ENCODE results near the gene KCNG1.

The KCNG1 gene

DNA sequence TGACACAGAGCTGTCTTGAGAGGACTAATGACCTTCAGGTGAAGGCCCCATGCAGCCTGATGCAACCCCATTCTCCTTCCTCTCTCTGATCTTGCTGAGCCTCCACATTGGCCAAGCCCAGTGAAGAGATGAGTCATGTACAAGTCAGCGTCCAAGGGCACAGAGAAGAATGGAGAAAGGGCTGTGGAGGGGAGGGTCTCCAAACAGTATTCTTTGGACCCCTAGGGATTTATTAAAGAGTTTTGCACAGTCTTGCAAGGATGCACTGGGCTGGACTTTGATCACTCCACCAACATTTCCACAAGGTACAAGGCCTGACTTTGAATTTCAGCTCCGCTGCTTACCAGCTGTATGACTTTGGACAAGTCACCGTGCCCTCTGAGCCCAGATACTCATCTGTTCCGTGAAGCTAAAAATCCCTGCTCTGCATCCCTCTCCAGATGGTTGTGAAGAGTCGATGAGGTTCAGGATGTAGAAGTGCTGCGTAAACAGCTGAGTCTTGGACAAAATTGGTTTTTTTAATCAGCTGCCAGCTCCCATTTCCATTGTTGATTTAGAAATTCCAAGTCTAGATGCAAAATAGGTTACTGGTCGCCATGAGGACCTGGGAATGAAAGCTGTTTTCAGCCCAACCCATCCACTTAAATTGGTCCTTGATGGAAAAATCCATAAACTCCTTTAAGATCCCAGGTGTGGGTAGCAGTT is 14.1 kb upstream of the KCNG1 start:
- DNase-seq (ENCODE audit: low read depth, low spot score): no peak

DNA sequence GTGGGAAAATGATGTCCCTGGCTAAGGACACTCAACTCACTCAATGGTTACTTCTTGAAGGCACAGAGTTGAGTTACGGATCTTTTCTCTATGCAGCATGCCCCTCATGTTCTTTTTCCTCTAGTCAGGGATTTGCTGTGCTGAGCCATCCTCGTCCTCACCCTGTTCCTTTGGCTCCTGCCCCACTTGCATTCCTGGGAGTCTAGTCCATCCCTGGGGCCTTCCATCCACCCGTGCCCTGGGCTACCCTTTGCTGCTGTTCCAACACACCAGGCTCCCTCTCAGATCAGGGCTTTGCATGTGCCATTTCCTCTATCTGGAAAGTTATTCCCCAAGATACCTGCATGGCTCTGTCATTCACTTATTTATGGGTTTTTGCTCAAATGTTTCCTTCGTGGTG is 13.3 kb upstream of the KCNG1 start:
- no peak for DNase-seq (ENCODE audit: low read depth, low spot score)

DNA sequence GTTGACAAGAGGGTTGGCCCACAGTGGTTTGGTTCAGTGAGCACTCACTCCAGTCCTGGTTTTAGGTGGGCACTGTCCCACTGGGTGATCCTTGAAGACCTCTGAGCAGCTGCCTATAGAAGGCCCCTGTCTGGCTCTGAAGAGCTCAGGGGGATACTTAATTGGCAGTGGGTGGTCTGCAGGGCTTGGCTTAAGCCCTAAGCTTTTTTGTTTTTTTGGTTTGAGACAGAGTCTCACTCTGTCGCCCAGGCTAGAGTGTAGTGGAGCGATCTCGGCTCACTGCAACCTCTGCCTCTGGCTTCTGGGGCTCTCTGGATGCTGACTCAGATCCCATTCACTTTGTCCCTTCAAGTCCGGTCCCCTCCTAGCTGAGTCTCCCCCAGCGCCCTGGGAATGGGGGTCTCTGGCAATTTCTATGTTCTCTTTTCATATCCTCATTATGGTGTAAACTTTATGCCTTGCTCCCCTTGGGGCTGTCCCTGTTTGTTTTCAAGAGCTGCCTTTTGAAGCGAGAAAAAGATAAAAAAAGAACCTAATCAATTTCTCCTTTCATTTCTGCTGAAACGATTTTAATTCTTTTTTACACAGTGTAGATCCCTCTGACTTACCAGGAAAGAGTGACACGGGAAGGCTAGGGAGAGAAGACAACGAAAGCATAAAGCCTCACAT is 12.2 kb upstream of the KCNG1 start:
- DNase-seq (ENCODE audit: low read depth, low spot score): no peak

DNA sequence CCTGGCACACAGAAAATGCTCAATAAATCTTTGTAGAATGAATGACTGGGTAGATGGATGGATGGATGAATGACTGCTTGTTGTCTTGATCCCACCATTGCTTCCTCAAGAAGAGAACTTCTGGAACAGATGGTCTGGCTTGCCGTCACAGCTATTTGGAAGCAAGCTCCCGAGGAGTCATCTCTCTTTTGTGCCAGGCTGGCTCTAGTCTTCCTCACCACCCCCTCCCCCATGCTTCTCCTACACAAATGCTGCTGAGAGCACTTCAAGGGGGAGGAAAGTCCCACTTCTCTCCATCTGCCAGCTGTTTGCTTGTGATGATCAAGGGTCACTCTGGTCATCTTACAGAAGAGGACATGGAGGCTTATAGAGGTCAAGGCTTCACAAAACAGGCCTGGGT is 11.6 kb upstream of the KCNG1 start:
- DNase-seq (ENCODE audit: low read depth, low spot score): no peak

DNA sequence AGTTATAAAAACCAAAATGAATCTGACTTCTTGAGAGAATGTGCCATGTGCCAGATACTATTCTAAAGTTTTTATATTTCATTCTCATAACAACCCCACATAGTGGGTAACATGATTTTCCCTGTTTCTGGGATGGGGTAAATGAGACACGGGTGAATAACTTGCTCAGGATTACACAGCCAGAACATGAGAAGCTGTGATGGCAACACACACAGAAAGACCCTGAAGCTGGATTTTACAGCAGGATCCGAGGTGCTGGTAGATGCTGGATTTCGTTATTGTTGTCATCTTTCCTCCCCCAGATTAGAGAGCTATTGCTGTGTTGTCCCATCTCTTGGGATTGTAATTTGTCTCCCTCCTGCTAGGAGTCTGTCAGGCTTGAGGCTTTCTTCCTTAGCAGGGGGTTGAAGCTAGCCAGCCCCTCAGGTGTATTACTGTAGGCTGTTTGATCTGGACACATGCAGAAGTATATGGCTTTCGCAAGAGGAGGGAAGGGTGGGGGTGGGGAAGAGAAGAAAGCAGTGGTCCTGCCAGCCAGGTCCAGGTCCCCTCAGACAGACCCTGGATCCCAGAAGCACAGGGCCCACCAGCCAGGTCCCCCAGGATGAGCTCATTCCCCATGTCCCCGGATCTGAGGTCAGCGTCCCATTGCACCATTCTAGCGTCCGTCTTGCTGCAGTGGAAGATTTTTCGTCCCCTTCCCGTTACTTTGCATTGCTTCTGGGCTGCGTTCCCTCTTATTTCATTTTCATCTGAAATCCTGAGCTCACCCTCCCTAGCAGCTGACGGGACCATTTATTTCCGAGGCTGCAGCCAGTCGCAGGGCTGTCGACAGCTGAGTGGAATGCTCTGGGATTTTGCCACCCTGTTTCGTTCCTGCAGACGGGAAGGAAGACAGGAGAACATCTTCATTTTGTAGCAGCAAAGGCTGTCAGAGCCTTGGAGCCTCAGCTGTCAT is 7.3 kb upstream of the KCNG1 start:
- no peak for DNase-seq (ENCODE audit: low read depth, low spot score)

DNA sequence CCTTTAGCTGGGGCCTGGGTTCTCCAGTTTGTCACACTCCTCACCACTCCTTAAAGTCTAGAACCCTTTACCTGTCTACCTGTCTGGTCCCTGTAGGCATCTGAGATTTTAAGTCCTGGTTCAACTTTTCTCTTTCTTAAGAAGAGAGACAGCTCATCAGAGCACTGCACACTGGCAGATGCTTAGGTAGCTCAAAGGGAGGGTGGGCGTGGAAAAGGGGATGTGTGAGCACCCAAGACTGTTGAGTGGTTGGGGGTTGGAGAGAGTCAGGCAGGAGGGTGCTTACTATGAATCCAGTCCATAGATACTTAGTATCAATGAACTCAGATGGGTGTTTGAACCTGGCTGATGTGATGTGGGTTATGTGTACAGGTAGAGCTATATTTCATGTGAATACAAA is 6.6 kb upstream of the KCNG1 start:
- no peak for DNase-seq (ENCODE audit: low read depth, low spot score)

DNA sequence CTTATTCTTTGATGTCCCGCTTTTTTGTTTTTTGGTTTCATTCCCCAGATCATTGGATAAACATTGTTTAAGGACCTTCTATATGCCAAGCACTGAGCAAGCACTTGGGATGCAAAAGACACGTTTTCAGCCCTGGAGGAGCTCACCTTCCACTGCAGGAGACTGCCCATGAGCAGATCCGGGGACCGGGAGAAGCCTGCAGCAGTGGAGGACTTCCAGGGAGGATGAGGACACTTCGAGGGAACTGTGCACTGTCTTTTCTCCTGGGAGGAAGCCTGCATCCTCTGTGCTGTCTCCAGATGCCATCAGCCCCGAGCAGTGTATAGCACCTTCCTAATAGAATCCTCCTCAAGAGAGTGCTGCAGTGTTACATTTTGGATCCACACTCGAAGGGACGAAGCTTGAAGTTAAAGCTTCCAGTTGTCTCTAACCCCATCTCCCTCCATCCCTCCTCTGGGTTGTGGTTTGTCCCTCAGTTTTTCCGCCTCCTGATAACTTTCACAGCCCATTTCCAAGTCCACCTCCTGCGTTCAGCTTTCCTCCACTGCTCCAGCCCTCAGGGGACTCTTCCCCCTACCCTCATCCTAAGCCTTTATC is 5.8 kb upstream of the KCNG1 start:
- no peak for DNase-seq (ENCODE audit: low read depth, low spot score)

DNA sequence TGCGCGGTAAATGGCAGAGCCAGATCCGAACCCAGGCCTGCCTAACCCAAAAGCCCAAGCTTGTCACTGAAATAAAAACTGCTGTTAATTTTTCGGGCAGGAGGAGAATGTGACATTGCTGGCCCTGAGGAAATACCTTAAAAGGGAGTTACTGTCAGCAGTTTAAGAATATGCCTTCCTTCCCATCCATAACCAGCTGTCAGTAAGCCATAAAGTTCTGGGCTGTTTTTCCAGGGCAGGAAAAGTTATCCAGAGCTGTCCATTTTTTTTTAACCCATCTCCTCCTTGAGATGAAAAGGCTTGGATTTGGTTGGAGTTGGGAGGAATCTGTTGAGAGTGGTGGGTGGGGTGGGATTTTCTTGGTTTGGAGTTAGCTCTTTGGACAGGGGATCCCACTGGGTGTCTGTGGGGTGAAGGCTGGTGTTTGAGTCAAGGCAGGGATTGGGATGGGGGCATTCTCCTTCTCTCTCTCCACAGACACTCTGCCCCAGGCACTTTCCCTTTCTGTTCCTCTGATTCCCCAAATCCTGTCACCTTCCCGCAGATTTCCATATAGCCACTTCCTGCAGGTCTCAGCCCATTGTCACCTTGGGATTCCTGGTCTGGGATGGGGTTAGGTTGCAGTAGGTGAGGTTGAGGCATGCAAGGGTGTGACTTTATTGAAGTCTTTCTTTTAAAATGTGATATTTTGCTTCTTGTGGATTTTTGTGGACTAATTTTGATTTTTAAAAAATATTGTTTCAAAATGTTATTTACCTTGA is 4.3 kb upstream of the KCNG1 start:
- no peak for DNase-seq (ENCODE audit: low read depth, low spot score)

DNA sequence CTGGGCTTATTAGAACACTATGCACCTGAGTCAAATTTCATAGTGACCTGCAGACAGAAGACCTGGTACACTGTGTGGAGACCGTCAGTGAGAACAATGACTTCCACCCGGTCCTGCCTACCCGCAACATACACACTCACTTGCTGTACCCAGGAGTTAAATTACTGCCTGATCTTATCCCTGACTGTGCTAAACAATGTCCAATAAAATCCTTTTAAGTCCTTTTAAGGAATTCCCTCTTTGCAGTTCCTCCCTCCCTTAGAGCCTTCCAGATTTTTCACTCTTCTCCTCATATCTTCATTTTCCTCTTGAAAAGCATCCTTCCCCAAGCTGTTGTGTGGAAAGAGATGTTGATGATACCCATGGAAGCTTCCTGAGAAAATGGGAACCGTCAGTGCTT is 3.4 kb upstream of the KCNG1 start:
- no peak for DNase-seq (ENCODE audit: low read depth, low spot score)

DNA sequence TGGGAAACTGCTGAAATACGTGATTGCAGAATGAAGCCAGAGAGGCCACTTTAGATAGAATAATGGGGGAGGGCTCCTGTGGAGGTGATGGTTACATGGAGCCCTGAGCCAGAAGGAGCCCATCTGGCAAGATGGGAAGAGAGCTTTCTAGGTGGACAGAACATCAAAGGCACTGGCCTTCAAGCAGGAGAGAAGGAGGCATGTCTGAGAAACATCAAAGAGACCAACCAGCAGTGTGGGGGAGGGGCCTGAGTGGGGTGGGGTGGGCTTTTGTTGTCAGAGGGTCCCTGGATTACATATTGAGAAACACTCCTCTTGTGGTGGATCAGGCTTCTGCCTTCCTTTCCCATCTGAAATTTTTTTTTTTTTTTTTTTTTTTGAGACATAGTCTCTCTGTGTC is 1.9 kb upstream of the KCNG1 start:
- no peak for DNase-seq (ENCODE audit: low read depth, low spot score)

DNA sequence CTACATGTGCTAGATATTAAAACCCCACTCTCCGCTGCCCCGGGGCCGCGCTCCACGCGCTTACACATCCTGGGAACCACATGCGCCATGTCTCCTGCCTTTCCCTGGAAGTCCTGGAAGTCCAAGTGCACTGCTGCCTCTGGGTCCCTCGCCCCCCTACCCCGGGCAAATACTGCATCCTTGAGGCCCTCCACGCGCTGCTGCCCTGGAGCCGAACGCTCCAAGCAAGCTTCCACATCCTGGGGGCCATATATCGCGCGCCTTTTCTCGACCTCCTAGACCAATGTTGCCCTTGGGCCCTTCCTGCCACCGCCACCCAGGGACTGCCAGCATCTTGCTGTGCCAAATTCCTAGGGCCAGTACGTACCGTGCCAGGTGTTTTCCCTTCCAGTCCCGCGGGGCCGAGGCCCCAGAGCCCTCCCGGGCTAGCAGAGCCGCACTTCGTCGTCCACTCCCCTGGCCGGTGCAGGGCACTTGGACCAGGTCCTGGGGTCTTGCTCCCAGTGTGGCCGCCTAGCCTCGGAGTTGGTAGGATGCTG is 779 bp upstream of the KCNG1 start:
- no peak for DNase-seq (ENCODE audit: low read depth, low spot score)

DNA sequence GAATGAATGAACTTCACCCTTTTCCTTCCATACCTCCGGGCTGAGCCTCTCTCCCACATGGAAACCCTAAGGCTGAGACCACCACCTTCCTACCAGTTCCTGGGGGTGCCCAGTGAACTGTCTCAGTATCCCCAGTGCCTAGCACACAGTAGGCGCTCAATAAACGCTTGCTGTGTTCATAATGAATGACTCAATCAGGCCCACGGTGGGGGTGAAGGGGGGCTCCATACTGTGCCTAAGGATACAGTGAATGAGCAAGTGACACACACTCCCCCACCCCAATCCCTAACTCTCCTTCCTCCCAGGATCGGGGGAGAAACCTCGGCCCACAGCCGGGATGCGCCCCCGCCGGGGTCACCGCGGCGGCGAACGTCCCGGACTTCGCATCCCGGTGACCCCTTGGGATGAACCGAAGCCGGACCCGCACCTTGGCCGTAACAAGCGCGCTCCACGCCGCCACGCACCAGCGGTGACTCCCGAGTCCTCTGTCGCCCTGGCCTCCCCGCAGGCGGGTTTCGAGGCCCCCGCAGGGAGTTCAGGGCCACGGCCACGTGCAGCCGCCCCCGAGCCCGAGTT is 592 bp downstream of the KCNG1 start:
- no peak for DNase-seq (ENCODE audit: low read depth, low spot score)

DNA sequence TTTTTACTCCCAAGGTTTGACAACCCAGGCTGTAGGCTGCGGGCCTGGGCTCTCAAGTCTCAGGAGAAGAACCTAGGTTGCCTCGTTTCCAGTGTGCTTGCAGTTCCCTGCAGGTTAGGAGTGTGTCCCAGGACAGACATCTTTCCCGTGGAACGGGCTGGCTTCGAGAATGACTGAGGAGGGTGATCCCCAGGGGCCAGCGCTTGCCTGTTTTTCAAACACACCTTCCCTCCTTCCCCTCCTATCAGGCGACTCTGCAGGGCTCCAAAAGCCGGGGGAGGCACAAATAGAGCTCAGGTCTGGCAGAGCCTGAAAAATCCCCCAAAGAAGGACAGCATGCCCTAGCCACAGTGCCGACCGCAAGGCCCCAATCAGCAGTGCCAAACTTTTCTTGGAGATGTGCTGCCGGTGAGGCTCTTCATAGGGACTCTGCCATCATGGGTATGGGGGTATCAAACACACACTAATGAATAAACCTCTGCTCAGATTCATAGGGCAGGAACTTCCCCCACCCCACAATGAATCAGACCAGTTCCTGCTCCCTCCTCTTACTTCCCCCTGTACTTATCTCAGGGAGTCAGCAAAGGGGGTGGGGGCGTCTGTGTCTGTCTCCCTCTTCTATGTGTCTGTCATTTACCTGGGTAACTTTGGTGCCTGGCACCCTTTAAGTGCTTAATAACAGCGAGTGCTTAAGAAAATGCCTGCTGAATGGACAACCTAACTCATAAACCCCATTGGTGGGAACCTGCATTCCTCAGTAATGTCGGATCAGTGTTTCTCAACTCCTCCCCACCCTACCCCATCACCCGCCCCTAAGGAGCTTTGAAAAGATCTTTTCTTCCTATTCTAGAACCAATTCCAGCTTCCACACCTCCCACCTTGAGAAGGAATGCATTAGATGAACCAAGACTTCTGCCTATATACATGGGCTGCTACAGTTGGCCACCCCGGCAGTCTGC is 1.6 kb downstream of the KCNG1 start:
- DNase-seq (ENCODE audit: low read depth, low spot score): peak; percentile 34

DNA sequence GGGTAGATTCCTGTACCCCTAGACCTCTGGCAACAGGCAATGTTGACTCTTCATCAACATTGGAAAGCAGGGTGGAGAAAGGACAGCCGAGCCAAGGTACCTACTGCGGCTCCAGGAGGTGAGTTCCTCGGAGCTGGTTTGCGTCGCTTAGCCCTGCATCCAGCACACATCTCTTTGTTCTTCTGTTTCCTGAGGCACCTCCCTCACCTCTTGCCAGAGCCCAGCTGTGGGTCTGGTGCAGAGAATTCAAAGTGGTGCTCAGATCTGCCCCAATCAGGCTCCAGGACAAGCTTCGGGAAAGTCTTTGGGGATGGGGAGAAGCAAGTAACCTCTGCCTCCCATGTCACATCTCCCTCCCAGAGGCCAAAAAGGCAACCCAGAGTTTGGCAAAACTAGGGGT is 2.2 kb downstream of the KCNG1 start:
- no peak for DNase-seq (ENCODE audit: low read depth, low spot score)

DNA sequence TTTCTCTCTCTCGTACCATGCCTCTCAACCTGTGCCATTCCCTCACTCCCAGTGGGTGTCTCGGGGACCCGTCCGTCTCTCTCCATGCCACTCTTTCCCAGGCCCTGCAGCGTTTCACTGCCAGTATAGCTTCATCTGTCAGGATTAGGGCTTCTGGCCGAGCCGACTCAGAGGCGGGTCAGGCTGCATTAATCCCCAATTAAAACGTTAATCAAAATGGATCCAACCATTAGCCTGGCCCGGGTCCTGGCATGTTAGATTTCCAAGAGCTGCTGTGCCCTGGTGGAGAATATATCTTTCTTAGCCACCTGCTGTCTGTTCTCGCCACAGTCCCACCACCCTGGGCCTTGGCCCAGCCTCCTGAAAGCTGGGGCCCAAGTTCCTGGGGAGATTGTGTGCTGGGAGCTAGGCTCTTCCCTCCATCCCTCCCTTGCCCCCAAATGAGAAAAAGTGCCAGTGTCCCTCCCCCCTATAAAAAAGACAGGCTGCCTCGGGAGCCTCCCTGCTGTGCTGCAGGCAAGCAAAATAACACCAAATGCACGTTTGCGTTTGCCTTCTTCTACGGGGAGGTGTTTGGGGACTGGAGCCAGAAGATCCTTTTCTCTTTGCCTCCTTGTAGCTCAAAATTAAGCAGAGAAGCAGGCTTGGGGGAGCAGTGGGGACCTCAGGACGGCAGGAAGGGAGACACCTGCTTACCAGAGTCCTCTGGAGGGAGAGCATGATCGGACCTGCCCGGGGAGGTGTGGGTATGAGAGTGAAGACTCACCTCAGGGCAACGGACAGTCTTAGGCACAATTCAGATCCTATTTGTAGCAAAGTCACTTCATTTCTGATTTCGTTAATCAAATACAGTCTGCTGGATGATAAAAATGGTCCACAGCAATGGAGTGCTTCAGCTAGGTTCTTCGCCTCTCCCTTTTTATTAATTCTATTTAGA is 3.0 kb downstream of the KCNG1 start:
- no peak for DNase-seq (ENCODE audit: low read depth, low spot score)

DNA sequence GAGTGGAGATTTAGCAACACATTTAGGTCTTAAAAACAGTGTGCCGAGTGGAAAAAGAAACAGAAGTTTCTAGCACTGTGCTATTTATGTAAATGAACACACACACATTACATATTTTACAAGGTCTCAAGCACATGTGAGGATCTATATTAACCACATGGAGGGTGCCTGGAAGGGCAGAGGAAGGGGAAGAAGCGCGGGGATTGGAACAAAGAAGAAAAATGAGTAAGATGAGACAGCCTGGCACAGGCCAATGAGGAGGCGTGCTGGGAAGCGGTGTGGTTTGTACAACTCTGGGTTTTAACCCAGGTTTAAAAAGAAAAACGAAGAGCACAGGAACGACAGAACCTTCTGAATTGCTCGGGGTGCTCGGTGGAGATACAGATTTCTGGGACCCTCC is 5.7 kb downstream of the KCNG1 start:
- DNase-seq (ENCODE audit: low read depth, low spot score): no peak

DNA sequence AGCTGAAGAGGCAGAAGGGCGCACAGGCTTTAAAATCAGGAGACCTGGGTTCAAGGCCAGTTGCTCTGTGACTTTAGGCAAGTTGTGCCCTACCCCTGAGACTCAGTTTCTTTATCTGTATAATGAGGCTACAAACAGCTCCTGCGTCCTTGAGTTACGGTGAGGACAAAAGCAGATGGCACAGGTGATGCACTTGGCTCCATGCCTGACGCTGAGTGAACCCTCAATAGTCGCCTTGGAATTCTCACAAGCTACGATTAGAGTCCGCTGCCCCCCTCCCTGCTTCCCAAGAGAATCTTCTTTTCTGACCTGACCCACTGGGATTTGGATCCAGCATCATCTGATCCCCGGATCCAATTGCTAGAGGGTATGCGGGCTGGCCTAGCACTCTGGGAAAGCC is 6.4 kb downstream of the KCNG1 start:
- no peak for DNase-seq (ENCODE audit: low read depth, low spot score)
